Upper lobe of right lung (tissue), 1 donor: ENCODE results near the gene C19orf12. TPM values are rescaled to one million over a fixed set of nuclear protein-coding genes. Genes with fewer than 3 reads are reported as not detected.
A peak's percentile ranks its signal among the peaks of the same experiment; 100 is the strongest.
"Not testable (repeated sequence)": the region's sequence is repeated elsewhere in the genome, so short reads cannot be mapped to it uniquely, and the experiment has no call there.

ENCODE experiments used
- ATAC-seq: fragments of 200-7000 bp; cut with Tn5 transposase; one replicate; pipeline ENCODE4 v1.9.1; 2020; ENCODE audit warnings: mild to moderate bottlenecking, moderate library complexity
- DNase-seq: peaks from one replicate; pipeline ENCODE4 v3.0.0-alpha.2; 2020
- H3K27ac ChIP-seq: fragments of 200-600 bp; one replicate; pipeline ENCODE4 v1.8.0; 2022
- H3K27me3 ChIP-seq: fragments of 200-600 bp; one replicate; pipeline ENCODE4 v1.8.0; 2022; ENCODE audit warnings: mild to moderate bottlenecking
- H3K36me3 ChIP-seq: fragments of 200-600 bp; one replicate; pipeline ENCODE4 v1.8.0; 2022
- H3K4me1 ChIP-seq: fragments of 200-600 bp; one replicate; pipeline ENCODE4 v1.8.0; 2022
- H3K4me3 ChIP-seq: fragments of 200-600 bp; one replicate; pipeline ENCODE4 v1.8.0; 2022; ENCODE audit warnings: mild to moderate bottlenecking
- H3K9me3 ChIP-seq: fragments of 200-600 bp; one replicate; pipeline ENCODE4 v1.8.0; 2022
- intact Hi-C: fragments of 100-400 bp; cut with DNase I; formaldehyde crosslinking; loops from one replicate; pipeline ENCODE4 v1.11.0; 2022
- total RNA-seq: library from RNA; stranded (reverse); fragmentation: NEBNext Ultra II Directional; extraction: Animal tissue kit (Norgen Biotek cat#: 25700); gene quantifications from one replicate; pipeline ENCODE4 v1.2.1, GENCODE V29; 2021
- TF ChIP-seq, protein P1 (sequence below): fragments of 200-600 bp; IDR thresholded peaks from one replicate; pipeline ENCODE4 v1.8.0; 2022; ENCODE audit warnings: antibody characterized with exemption
- donor health status: DM: no; HTN: yes; CAD: no; lungs with severe emphysema.

Gene C19orf12
- total RNA-seq, 1 donor from 2014 or later, result 22.1 TPM

DNA sequence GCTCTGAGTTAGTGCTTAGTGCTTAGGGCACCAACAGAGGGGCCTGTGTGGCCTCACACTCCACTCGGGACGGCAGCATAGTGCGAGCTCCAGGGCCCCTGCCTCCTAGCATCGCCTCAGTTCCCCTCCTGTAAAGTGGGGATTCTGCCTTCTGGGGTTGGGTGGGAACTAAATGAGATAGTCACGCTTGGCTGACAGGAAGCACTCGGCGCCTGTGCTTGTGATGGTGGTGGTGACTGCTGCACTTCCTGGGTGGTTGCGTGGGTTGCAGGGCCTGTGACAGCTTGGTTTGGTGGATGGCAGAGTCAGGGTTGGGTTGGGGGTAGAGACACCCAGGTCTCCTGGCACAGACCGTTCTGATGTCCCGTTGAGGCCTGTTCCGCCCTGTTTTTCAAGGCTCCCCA lies 42.1 kb downstream of the C19orf12 start:
- Histone ChIP-seq H3K4me1 (peaks cover 61% of the 10 kb centered on the region), H3K36me3 (peaks cover 39% of the 10 kb centered on the region), H3K4me3 (no peak overlapping the region), H3K9me3 (no peaks in the 10 kb centered on the region), H3K27me3 (no peaks in the 10 kb centered on the region), H3K27ac (peak overlapping the region; percentile 17)
- DNase-seq, result peak; percentile 67
- TF ChIP-seq, protein P1, sequence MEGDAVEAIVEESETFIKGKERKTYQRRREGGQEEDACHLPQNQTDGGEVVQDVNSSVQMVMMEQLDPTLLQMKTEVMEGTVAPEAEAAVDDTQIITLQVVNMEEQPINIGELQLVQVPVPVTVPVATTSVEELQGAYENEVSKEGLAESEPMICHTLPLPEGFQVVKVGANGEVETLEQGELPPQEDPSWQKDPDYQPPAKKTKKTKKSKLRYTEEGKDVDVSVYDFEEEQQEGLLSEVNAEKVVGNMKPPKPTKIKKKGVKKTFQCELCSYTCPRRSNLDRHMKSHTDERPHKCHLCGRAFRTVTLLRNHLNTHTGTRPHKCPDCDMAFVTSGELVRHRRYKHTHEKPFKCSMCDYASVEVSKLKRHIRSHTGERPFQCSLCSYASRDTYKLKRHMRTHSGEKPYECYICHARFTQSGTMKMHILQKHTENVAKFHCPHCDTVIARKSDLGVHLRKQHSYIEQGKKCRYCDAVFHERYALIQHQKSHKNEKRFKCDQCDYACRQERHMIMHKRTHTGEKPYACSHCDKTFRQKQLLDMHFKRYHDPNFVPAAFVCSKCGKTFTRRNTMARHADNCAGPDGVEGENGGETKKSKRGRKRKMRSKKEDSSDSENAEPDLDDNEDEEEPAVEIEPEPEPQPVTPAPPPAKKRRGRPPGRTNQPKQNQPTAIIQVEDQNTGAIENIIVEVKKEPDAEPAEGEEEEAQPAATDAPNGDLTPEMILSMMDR, result no peak
- ATAC-seq, result peak; percentile 36
- intact Hi-C loops, result no loop called here

- Histone ChIP-seq H3K27ac (peak overlapping the region; percentile 17), H3K4me1 (peaks cover 61% of the 10 kb centered on the region), H3K9me3 (no peaks in the 10 kb centered on the region), H3K36me3 (peaks cover 36% of the 10 kb centered on the region), H3K27me3 (no peaks in the 10 kb centered on the region), H3K4me3 (no peak overlapping the region)
- DNase-seq (peak; percentile 25), ATAC-seq (no peak)
- TF ChIP-seq, protein P1, result no peak
- intact Hi-C loops, result no loop called here
These were observed 42.6 kb downstream of the C19orf12 start for GRCh38 chr19:29672319-29672932.

DNA sequence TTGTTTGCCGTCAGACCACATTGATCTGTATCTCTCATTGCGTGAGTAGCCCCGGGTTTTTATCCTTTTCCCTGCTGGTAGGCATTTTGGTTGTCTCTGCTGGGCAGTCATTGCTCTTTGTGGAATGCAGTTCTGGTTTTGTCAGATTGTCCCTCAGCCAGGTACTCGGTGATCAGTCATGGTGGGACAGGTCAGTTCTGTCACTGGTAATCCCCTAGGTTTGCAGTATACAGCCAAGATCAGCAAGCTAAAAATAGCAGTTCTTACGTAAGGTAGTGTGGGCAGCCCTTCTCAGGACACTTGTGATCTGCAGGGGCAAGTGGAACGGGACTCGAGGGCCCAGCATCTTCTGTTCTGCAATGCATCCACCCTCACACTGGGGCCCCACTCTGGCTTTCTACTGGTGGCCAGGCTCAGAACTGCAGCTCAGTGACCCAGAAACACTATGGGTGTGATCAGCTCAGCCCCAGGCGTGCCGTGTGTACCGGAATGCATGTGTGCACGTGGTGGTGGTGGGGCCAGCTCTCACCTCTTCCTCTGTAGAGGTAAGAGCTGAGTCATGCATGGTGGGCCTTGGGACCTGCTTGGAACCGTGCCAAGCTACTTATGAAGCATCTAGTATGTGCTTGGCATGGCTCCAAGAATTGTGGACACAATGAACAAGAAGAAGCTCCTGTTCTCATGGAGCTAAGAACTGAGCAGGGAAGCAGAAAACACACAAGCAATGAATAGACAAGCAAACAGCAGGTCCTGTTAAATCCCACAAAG lies 43.5 kb downstream of the C19orf12 start:
- ATAC-seq, result peak; percentile 79
- Histone ChIP-seq H3K36me3 (peaks cover 31% of the 10 kb centered on the region), H3K9me3 (no peaks in the 10 kb centered on the region), H3K4me1 (peaks cover 57% of the 10 kb centered on the region), H3K27ac (peak overlapping the region; percentile 45), H3K4me3 (no peak overlapping the region), H3K27me3 (no peaks in the 10 kb centered on the region)
- intact Hi-C loops, result no loop called here
- DNase-seq, result peak; percentile 81
- TF ChIP-seq, protein P1, result peak; percentile 42

DNA sequence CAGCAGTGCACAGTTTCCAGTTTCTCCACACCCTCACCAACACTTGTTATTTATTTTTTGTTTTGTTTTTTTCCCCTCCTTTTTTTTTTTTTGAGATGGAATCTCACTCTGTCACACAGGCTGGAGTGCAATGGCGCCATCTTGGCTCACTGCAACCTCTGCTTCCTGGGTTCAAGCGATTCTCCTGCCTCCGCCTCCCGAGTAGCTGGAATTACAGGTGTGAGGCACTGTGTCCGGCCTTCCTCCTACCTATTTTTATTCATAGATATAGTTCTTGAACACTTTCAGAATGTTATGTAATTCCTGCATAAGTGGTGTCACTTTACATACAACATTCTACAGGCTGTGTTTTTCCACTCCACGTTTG lies 44.1 kb downstream of the C19orf12 start:
- H3K4me3 ChIP-seq, ATAC-seq, H3K27me3 ChIP-seq, intact Hi-C loops, H3K9me3 ChIP-seq: not testable (repeated sequence)
- Histone ChIP-seq H3K4me1 (peaks cover 56% of the 10 kb centered on the region), H3K36me3 (peaks cover 28% of the 10 kb centered on the region), H3K27ac (peak overlapping the region; percentile 45)
- DNase-seq, result peak; percentile 35

- no peak overlapping the region for H3K27ac ChIP-seq
- no peak for ATAC-seq
- TF ChIP-seq, protein P1, result no peak
- intact Hi-C loops, result no loop called here
- no peak for DNase-seq
- H3K27me3 ChIP-seq, result no peaks in the 10 kb centered on the region
- H3K9me3 ChIP-seq, result no peaks in the 10 kb centered on the region
- peaks cover 21% of the 10 kb centered on the region for H3K36me3 ChIP-seq
- no peak overlapping the region for H3K4me3 ChIP-seq
- peaks cover 51% of the 10 kb centered on the region for H3K4me1 ChIP-seq
These were observed 44.8 kb downstream of the C19orf12 start for GRCh38 chr19:29670255-29670654.
